H1 (cell line): ENCODE results near the gene OBSCN. TPM values are rescaled to one million over a fixed set of nuclear protein-coding genes. Genes with fewer than 3 reads are reported as not detected.

Experiments
- CTCF ChIA-PET: fragments of 300-600 bp; sonication (Branson Sonifier 250); formaldehyde crosslinking; loops from one replicate; lab custom pipeline; 2021; ENCODE audit not compliant: partially characterized antibody; lab: Charles Lee
- POLR2A ChIA-PET: fragments of 300-600 bp; sonication (Branson Sonifier 250); formaldehyde crosslinking; loops from one replicate; lab custom pipeline; 2021; ENCODE audit warnings: inconsistent platforms; ENCODE audit not compliant: partially characterized antibody; lab: Charles Lee
- DNase-seq, 2 experiments: peaks; one replicate each; pipeline versions ENCODE4 v3.0.0 to v3.0.0-alpha.2; 2010 to 2022; ENCODE audit warnings: low spot score in 2 of 2, low read depth in 1 of 2, mixed read lengths in 1 of 2
- FAIRE-seq: peaks from 2 replicates; lab custom pipeline; 2011; peaks lifted over from hg19 to GRCh38; lab: Jason Lieb, UNC
- H2AFZ ChIP-seq: 2 replicates; pipeline ENCODE4 v1.8.1; 2012; ENCODE audit warnings: low read length, inconsistent platforms
- H2AK5ac ChIP-seq: 2 replicates; pipeline ENCODE4 v1.6.1; 2013; ENCODE audit warnings: low read depth, low read length
- H2BK120ac ChIP-seq: replicated peaks from 2 replicates; pipeline ENCODE3; 2013; ENCODE audit warnings: low read depth, low read length, inconsistent platforms
- H2BK12ac ChIP-seq: 2 replicates; pipeline ENCODE4 v1.6.1; 2013; ENCODE audit warnings: low read depth, low read length
- H2BK15ac ChIP-seq: 2 replicates; pipeline ENCODE4 v1.6.1; 2013; ENCODE audit warnings: low read length
- H2BK20ac ChIP-seq: 2 replicates; pipeline ENCODE4 v1.6.1; 2013; ENCODE audit warnings: low read length
- H2BK5ac ChIP-seq: 2 replicates; pipeline ENCODE4 v1.6.1; 2013; ENCODE audit warnings: low read depth, low read length
- H3K14ac ChIP-seq: 2 replicates; pipeline ENCODE4 v1.6.1; 2013; ENCODE audit warnings: inconsistent platforms; ENCODE audit not compliant: insufficient read length
- H3K18ac ChIP-seq: 2 replicates; pipeline ENCODE4 v1.6.1; 2013; ENCODE audit warnings: low read length; ENCODE audit errors: extremely low read depth
- H3K23ac ChIP-seq: 2 replicates; pipeline ENCODE4 v1.6.1; 2013; ENCODE audit warnings: inconsistent platforms; ENCODE audit not compliant: insufficient read length
- H3K23me2 ChIP-seq: 2 replicates; pipeline ENCODE4 v1.6.1; 2013; ENCODE audit warnings: low read depth, low read length
- H3K27ac ChIP-seq: 2 replicates; pipeline ENCODE4 v1.6.1; 2011; ENCODE audit warnings: low read depth, low read length, inconsistent platforms
- H3K27me3 ChIP-seq, 4 experiments: replicated peaks in 1 of 4; 1 replicate in 1 of 4; 2 replicates in 3 of 4; pipeline versions ENCODE4 v1.6.1 to v1.8.1; 2011 to 2013; ENCODE audit warnings: low read length in 3 of 4, mild to moderate bottlenecking in 3 of 4, inconsistent platforms in 2 of 4, mixed read lengths in 2 of 4, moderate library complexity in 1 of 4; ENCODE audit not compliant: control insufficient read depth in 3 of 4, insufficient read depth in 3 of 4; ENCODE audit errors: extremely low read depth in 1 of 4
- H3K36me3 ChIP-seq, 4 experiments: 2 replicates each; pipeline versions ENCODE4 v1.6.1 to v1.8.1; 2011 to 2013; ENCODE audit warnings: mild to moderate bottlenecking in 4 of 4, low read length in 3 of 4, moderate library complexity in 2 of 4, control low read depth in 1 of 4, inconsistent platforms in 1 of 4; ENCODE audit not compliant: insufficient read depth in 4 of 4, control insufficient read depth in 2 of 4
- H3K4ac ChIP-seq: replicated peaks from 2 replicates; pipeline ENCODE3; 2013; ENCODE audit warnings: low read length, low read depth, mixed read lengths, inconsistent platforms; ENCODE audit not compliant: insufficient read length
- H3K4me1 ChIP-seq, 4 experiments: replicated peaks in 1 of 4; 1 replicate in 1 of 4; 2 replicates in 3 of 4; pipeline versions ENCODE4 v1.6.1 to v1.8.1; 2011 to 2013; ENCODE audit warnings: low read length in 3 of 4, inconsistent platforms in 2 of 4, mixed read lengths in 1 of 4; ENCODE audit not compliant: insufficient read depth in 4 of 4, control insufficient read depth in 3 of 4
- H3K4me2 ChIP-seq, 2 experiments: 2 replicates each; pipeline versions ENCODE4 v1.6.1 to v1.8.1; 2011 to 2013; ENCODE audit warnings: low read depth in 2 of 2, low read length in 2 of 2, control low read depth in 1 of 2, inconsistent platforms in 1 of 2, mild to moderate bottlenecking in 1 of 2; ENCODE audit not compliant: insufficient read depth in 1 of 2
- H3K4me3 ChIP-seq, 4 experiments: fragments of 200-600, 300-600 bp in 1 of 4; sonication (generic), shearing (Covaris generic), sonication (Bioruptor Twin) in 1 of 4; 2 replicates each; pipeline versions ENCODE4 v1.5.1 to v1.8.1; 2011 to 2016; ENCODE audit warnings: low read length in 4 of 4, low read depth in 3 of 4, control low read depth in 2 of 4, inconsistent platforms in 2 of 4, mild to moderate bottlenecking in 2 of 4, mixed read lengths in 1 of 4, moderate library complexity in 1 of 4; ENCODE audit not compliant: insufficient read depth in 2 of 4; ENCODE audit errors: extremely low read depth in 1 of 4
- H3K56ac ChIP-seq: replicated peaks from 2 replicates; pipeline ENCODE3; 2013; ENCODE audit warnings: low read depth, mild to moderate bottlenecking, mixed read lengths, low read length, inconsistent platforms; ENCODE audit not compliant: insufficient read length
- H3K79me1 ChIP-seq: 2 replicates; pipeline ENCODE4 v1.6.1; 2013; ENCODE audit warnings: low read depth, low read length, control low read depth
- H3K79me2 ChIP-seq, 2 experiments: 2 replicates each; pipeline versions ENCODE4 v1.6.1 to v1.8.1; 2012 to 2013; ENCODE audit warnings: low read length in 2 of 2, mild to moderate bottlenecking in 2 of 2, inconsistent platforms in 1 of 2; ENCODE audit not compliant: insufficient read depth in 2 of 2, control insufficient read depth in 1 of 2
- H3K9ac ChIP-seq, 4 experiments: replicated peaks in 1 of 4; 1 replicate in 1 of 4; 2 replicates in 3 of 4; pipeline versions ENCODE4 v1.6.1 to v1.8.1; 2011 to 2013; ENCODE audit warnings: low read depth in 3 of 4, low read length in 3 of 4, control low read depth in 2 of 4, mild to moderate bottlenecking in 2 of 4, moderate library complexity in 2 of 4, inconsistent platforms in 1 of 4; ENCODE audit errors: extremely low read depth in 1 of 4
- H3K9me3 ChIP-seq, 2 experiments: 2 replicates each; pipeline versions ENCODE4 v1.6.1 to v1.8.1; 2012 to 2013; ENCODE audit warnings: mild to moderate bottlenecking in 2 of 2, moderate library complexity in 2 of 2, control low read depth in 1 of 2, inconsistent platforms in 1 of 2, low read depth in 1 of 2, low read length in 1 of 2, mixed read lengths in 1 of 2; ENCODE audit not compliant: insufficient read depth in 2 of 2
- H4K20me1 ChIP-seq, 2 experiments: replicated peaks in 1 of 2; 2 replicates each; pipeline versions ENCODE3 to v1.8.1; 2011 to 2013; ENCODE audit warnings: inconsistent platforms in 2 of 2, low read length in 2 of 2, mild to moderate bottlenecking in 1 of 2; ENCODE audit not compliant: insufficient read depth in 2 of 2, control insufficient read depth in 1 of 2
- H4K5ac ChIP-seq: 2 replicates; pipeline ENCODE4 v1.6.1; 2013; ENCODE audit warnings: low read length, low read depth, mixed read lengths, inconsistent platforms; ENCODE audit not compliant: insufficient read length
- H4K8ac ChIP-seq: 2 replicates; pipeline ENCODE4 v1.8.0; 2013; ENCODE audit warnings: mild to moderate bottlenecking, moderate library complexity, low read length, inconsistent platforms; ENCODE audit not compliant: insufficient read depth; ENCODE audit errors: extremely low read depth
- H4K91ac ChIP-seq: replicated peaks from 2 replicates; pipeline ENCODE3; 2013; ENCODE audit warnings: low read length, mixed read lengths, inconsistent platforms; ENCODE audit not compliant: insufficient read length
- CHD1 ChIP-seq: IDR thresholded peaks from 2 replicates; pipeline ENCODE4 v1.6.1; 2012; ENCODE audit warnings: low read depth, low read length, improper control_type of control experiment
- CREB1 ChIP-seq: IDR thresholded peaks from 2 replicates; pipeline ENCODE4 v1.6.1; 2012; ENCODE audit warnings: inconsistent platforms
- CTBP2 ChIP-seq: IDR thresholded peaks from 2 replicates; pipeline ENCODE4 v1.7.0; 2011; ENCODE audit warnings: borderline replicate concordance, mild to moderate bottlenecking, moderate library complexity, mixed read lengths, low read length; ENCODE audit not compliant: insufficient read depth, insufficient read length
- GABPA ChIP-seq: IDR thresholded peaks from 2 replicates; pipeline ENCODE4 v1.6.1; 2011; ENCODE audit warnings: mild to moderate bottlenecking, low read length, moderate library complexity, borderline replicate concordance; ENCODE audit not compliant: insufficient read depth
- JUN ChIP-seq: IDR thresholded peaks from 2 replicates; pipeline ENCODE4 v1.6.1; 2011; ENCODE audit warnings: low read depth, mild to moderate bottlenecking, improper control_type of control experiment, low read length
- MAFK ChIP-seq: IDR thresholded peaks from 2 replicates; pipeline ENCODE4 v1.6.1; 2012; ENCODE audit warnings: low read depth, mild to moderate bottlenecking, improper control_type of control experiment, low read length
- POLR2A ChIP-seq, 2 experiments: IDR thresholded peaks; 1 replicate in 1 of 2; 2 replicates in 1 of 2; pipeline ENCODE4 v1.6.1; 2011; ENCODE audit warnings: low read depth in 2 of 2, low read length in 2 of 2, mild to moderate bottlenecking in 2 of 2; ENCODE audit errors: control extremely low read depth in 1 of 2
- POU5F1 ChIP-seq: IDR thresholded peaks from 2 replicates; pipeline ENCODE4 v1.6.1; 2011; ENCODE audit warnings: low read depth, mild to moderate bottlenecking, low read length, moderate library complexity
- RXRA ChIP-seq: IDR thresholded peaks from 2 replicates; pipeline ENCODE4 v1.6.1; 2011; ENCODE audit warnings: low read depth, mild to moderate bottlenecking, low read length, moderate library complexity; ENCODE audit not compliant: insufficient read depth
- SIN3A ChIP-seq, 2 experiments: IDR thresholded peaks in 1 of 2; conservative IDR thresholded peaks in 1 of 2; 2 replicates each; pipeline ENCODE4 v1.6.1; 2011 to 2012; ENCODE audit warnings: low read length in 2 of 2, improper control_type of control experiment in 1 of 2, low read depth in 1 of 2, mild to moderate bottlenecking in 1 of 2
- SP2 ChIP-seq: IDR thresholded peaks from 2 replicates; pipeline ENCODE4 v1.6.1; 2012; ENCODE audit warnings: mild to moderate bottlenecking, low read length, inconsistent platforms
- ZNF274 ChIP-seq: IDR thresholded peaks from 2 replicates; pipeline ENCODE4 v1.7.0; 2012; ENCODE audit warnings: low read length, borderline replicate concordance; ENCODE audit errors: extremely low read depth
- WGBS, 2 experiments: shearing (Covaris generic) in 1 of 2; methylation state at CpG; one replicate each; pipeline versions ENCODE4 v1.1.6 to v1.1.7; 2013 to 2015; ENCODE audit warnings: low lambda C conversion rate in 2 of 2, mixed read lengths in 2 of 2, inconsistent platforms in 1 of 2, low coverage in 1 of 2, missing lambda C conversion rate in 1 of 2; ENCODE audit not compliant: insufficient replicate concordance in 2 of 2, insufficient coverage in 1 of 2, insufficient read length in 1 of 2; ENCODE audit errors: extremely low coverage in 1 of 2, missing lambda C conversion rate in 1 of 2; 5-methylcytosine and 5-hydroxymethylcytosine counted together
- polyA plus RNA-seq, 7 experiments: library from polyadenylated mRNA; depleted of rRNA in 3 of 7; stranded (reverse) in 5 of 7; unstranded in 2 of 7; fragments of >200 nt in 5 of 7; fragments of 200-250 nt in 2 of 7; gene quantifications; 1 replicate in 5 of 7; 2 replicates in 1 of 7; 4 replicates in 1 of 7; pipeline versions ENCODE4 v1.2.1 to v1.2.3, GENCODE V29; 2011 to 2013; ENCODE audit warnings: missing spikeins in 2 of 7, mixed read lengths in 2 of 7
- total RNA-seq: library from RNA; stranded (reverse); fragmentation: NEBNext Ultra II Directional; extraction: Animal tissue kit (Norgen Biotek cat#: 25700); gene quantifications from 2 replicates; pipeline ENCODE4 v1.2.1, GENCODE V29; 2021

Gene OBSCN
- total and polyA plus RNA-seq, 2 of the 8 experiments (the other 6 are each of a cell fraction or from before 2014, with no cell fraction given): 7.5 to 28.4 TPM

DNA sequence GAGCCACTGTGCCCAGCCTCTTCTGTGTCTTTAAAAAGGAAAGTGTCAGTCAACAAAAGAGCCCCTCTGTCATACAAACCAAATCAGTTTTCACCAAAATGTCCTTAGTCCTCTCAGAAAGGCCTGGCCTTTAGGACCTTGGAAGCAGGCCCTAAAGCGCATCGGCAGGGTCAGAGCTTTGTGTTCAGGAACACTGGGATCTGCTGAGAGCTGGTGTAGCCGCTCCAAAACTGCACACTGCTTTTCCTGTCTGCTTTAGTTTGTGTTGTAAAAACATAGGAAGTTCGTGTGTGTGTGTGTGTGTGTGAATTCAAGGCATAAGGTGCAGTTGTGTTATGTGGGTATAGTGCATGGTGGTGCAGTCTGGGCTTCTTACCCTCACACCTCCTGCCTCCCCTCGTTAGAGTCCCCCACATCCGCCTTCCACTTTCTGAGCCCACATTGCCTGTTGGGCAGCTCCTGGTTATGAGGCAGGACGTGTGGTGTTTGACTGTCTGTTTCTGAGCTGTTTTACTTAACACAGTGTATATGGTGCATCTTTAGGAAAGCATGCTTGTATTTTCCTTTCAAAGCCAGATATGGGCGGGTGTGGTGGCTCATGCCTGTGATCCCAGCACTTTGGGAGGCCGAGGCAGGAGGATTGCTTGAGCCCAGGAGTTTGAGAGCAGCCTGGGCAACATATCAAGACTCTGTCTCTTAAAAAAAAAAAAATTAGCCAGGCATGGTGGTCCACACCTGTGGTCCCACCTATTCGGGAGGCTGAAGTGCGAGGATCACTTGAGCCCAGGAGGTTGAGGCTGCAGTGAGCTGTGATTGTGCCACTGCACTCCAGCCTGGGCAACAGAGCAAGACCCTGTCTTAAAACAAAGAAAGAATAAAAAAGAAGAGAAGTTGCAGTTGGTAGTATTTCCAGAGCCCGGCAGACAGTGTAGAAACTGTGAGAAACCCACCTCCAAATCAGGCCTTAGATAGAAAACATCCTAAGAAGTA lies 29.8 kb upstream of the OBSCN start:
- H3K79me1 ChIP-seq: peaks cover 10% of the 10 kb centered on the region
- POLR2A ChIA-PET: interaction anchor here (0.7 to 3.2 kb wide), 2 partner anchors 12 to 187 kb away, joined by 3 to 14 read pairs; partner anchors contain the start of gene IBA57
- no peak overlapping the region for H3K4me2 ChIP-seq
- FAIRE-seq: no peak
- no peak overlapping the region for H3K18ac ChIP-seq
- H2BK120ac ChIP-seq: no peak overlapping the region
- no peak overlapping the region for H2BK20ac ChIP-seq
- H3K14ac ChIP-seq: no peak overlapping the region
- CTCF ChIA-PET: interaction anchor here (0.7 to 3.8 kb wide), 6 partner anchors 12 to 84 kb away, joined by 3 to 23 read pairs (median 4); partner anchors contain the start of gene IBA57
- H3K23me2 ChIP-seq: peaks cover 2% of the 10 kb centered on the region; the same call in 1 of the 2 replicates
- H3K9me3 ChIP-seq: no peaks in the 10 kb centered on the region
- peaks cover 3 to 8% of the 10 kb centered on the region in 2 experiments for H4K20me1 ChIP-seq
- no peak overlapping the region for H2AFZ ChIP-seq
- no peak overlapping the region for H3K4me3 ChIP-seq
- H3K9ac ChIP-seq: no peak overlapping the region
- no peak overlapping the region for H2AK5ac ChIP-seq
- H2BK12ac ChIP-seq: no peak overlapping the region
- H3K4me1 ChIP-seq: peaks cover 0 to 6% (median 4%) of the 10 kb centered on the region in 4 experiments; a peak in 4 of 7 replicates
- H3K4ac ChIP-seq: no peak overlapping the region
- H3K79me2 ChIP-seq: no peaks in the 10 kb centered on the region
- no peak overlapping the region for H3K56ac ChIP-seq
- H3K23ac ChIP-seq: no peak overlapping the region
- H4K8ac ChIP-seq: no peak overlapping the region; the same call in 1 of the 2 replicates
- H3K27me3 ChIP-seq: no peaks in the 10 kb centered on the region
- H4K5ac ChIP-seq: no peak overlapping the region
- WGBS, 2 experiments: 90% methylated on average over 12 of the region's 12 CpGs; no CpG with 5 or more reads in 1 of the 2 experiments
- H2BK15ac ChIP-seq: no peak overlapping the region
- no peaks in the 10 kb centered on the region; a peak in 1 of 8 replicates for H3K36me3 ChIP-seq
- H2BK5ac ChIP-seq: no peak overlapping the region
- no peak for DNase-seq
- H3K27ac ChIP-seq: no peak overlapping the region
- no peak overlapping the region for H4K91ac ChIP-seq
- no peak for TF ChIP-seq SP2
- TF ChIP-seq SIN3A (conservative IDR thresholded peaks at IDR 0.05 in 1 of 2, IDR thresholded peaks at IDR 0.05 in 1 of 2; ENCODE audit: low read depth in 1 of 2, low read length in 2 of 2): no peak
- no peak for TF ChIP-seq ZNF274
- no peak for TF ChIP-seq MAFK
- TF ChIP-seq GABPA: no peak
- no peak for TF ChIP-seq RXRA
- no peak for TF ChIP-seq POLR2A (IDR thresholded peaks at IDR 0.05; ENCODE audit: control extremely low read depth in 1 of 2, low read depth in 2 of 2, low read length in 2 of 2)
- TF ChIP-seq JUN: no peak
- no peak for TF ChIP-seq CTBP2
- no peak for TF ChIP-seq CHD1
- TF ChIP-seq POU5F1: no peak
- no peak for TF ChIP-seq CREB1
